ENCODE results near the gene NPTX2. TPM values are rescaled to one million over a fixed set of nuclear protein-coding genes. Genes with fewer than 3 reads are reported as not detected.

NPTX2 gene
- total and polyA plus RNA-seq, 2 of the 8 experiments (the other 6 are each of a cell fraction or from before 2014, with no cell fraction given) = 18.4 to 19.2 TPM

DNA sequence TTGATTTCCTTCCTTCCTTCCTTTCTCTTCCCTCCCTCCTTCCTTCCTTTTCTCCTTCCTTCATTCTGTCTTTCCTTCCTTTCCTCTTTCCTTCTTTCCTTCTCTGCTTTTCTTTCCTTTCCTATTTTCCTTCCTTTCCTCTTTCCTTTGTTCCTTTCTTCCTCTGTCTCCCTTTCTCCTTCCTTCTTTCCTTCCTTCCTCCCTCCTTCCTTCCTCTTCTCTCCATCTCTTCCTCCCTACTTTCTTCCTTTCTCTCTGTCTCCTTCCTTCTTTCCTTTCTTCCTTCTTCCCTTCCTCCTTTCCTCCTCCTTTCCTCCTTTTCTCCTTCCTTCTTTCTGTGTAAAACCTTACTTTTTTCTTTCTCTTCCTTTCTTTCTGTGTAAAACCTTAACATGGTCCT lies 32.3 kb upstream of the NPTX2 start:
- H3K9me3 ChIP-seq (ENCODE audit: insufficient read depth in 2 of 2, low read depth in 1 of 2, low read length in 1 of 2) = no peaks in the 10 kb centered on the region
- H4K91ac ChIP-seq (replicated peaks; ENCODE audit: insufficient read length, low read length) = no peak overlapping the region
- no peak overlapping the region for H3K18ac ChIP-seq (ENCODE audit: extremely low read depth, low read length)
- H3K23me2 ChIP-seq (ENCODE audit: low read depth, low read length) = no peaks in the 10 kb centered on the region
- H4K8ac ChIP-seq (ENCODE audit: extremely low read depth, insufficient read depth, low read length) = no peak overlapping the region
- H3K4me1 ChIP-seq (replicated peaks in 1 of 4; ENCODE audit: control insufficient read depth in 3 of 4, insufficient read depth in 4 of 4, low read length in 3 of 4) = no peaks in the 10 kb centered on the region
- H2BK5ac ChIP-seq (ENCODE audit: low read depth, low read length) = no peak overlapping the region
- ChIA-PET CTCF (ENCODE audit: partially characterized antibody) (no interaction called here), POLR2A (ENCODE audit: partially characterized antibody) (no interaction called here)
- no peak overlapping the region for H3K4ac ChIP-seq (replicated peaks; ENCODE audit: insufficient read length, low read depth, low read length)
- no peak overlapping the region for H3K14ac ChIP-seq (ENCODE audit: insufficient read length)
- H3K9ac ChIP-seq (replicated peaks in 1 of 4; ENCODE audit: extremely low read depth in 1 of 4, low read depth in 3 of 4, low read length in 3 of 4) = no peak overlapping the region
- no peaks in the 10 kb centered on the region for H3K79me1 ChIP-seq (ENCODE audit: low read depth, low read length)
- no peak overlapping the region for H4K5ac ChIP-seq (ENCODE audit: insufficient read length, low read depth, low read length)
- no peak overlapping the region for H2BK20ac ChIP-seq (ENCODE audit: low read length)
- H3K27ac ChIP-seq (ENCODE audit: low read depth, low read length) = no peak overlapping the region
- H2BK15ac ChIP-seq (ENCODE audit: low read length) = no peak overlapping the region
- no peak overlapping the region for H2AFZ ChIP-seq (ENCODE audit: low read length)
- no peak overlapping the region for H3K23ac ChIP-seq (ENCODE audit: insufficient read length)
- no peak for TF ChIP-seq TAF7 (optimal IDR thresholded peaks at IDR 0.05; ENCODE audit: borderline replicate concordance, low read depth, low read length)
- TF ChIP-seq HDAC2 (IDR thresholded peaks at IDR 0.05; ENCODE audit: borderline replicate concordance in 1 of 2, low read depth in 2 of 2, low read length in 2 of 2) = no peak
- no peak for TF ChIP-seq ZNF274 (IDR thresholded peaks at IDR 0.05; ENCODE audit: borderline replicate concordance, extremely low read depth, low read length)
- TF ChIP-seq SAP30 (IDR thresholded peaks at IDR 0.05; ENCODE audit: insufficient read depth, insufficient replicate concordance, low read length) = no peak
- TF ChIP-seq CHD2 (IDR thresholded peaks at IDR 0.05; ENCODE audit: low read length) = no peak
- no peak for TF ChIP-seq SUZ12 (IDR thresholded peaks at IDR 0.05; ENCODE audit: low read length)
- no peak for TF ChIP-seq FOSL1 (IDR thresholded peaks at IDR 0.05; ENCODE audit: insufficient read depth, low read depth, low read length)
- TF ChIP-seq CTCF (IDR thresholded peaks at IDR 0.05; ENCODE audit: control extremely low read depth in 1 of 3, insufficient read depth in 1 of 3, low read depth in 1 of 3, low read length in 3 of 3) = no peak
- no peak for TF ChIP-seq ATF3 (IDR thresholded peaks at IDR 0.05; ENCODE audit: insufficient read depth, low read depth, low read length)
- no peak for TF ChIP-seq TBP (IDR thresholded peaks at IDR 0.05; ENCODE audit: low read depth, low read length)
- H3K4me3 ChIP-seq (ENCODE audit: extremely low read depth in 1 of 4, insufficient read depth in 2 of 4, low read depth in 3 of 4, low read length in 4 of 4) = no peak overlapping the region
- H3K79me2 ChIP-seq (ENCODE audit: control insufficient read depth in 1 of 2, insufficient read depth in 2 of 2, low read length in 2 of 2) = no peaks in the 10 kb centered on the region
- H3K27me3 ChIP-seq (replicated peaks in 1 of 4; ENCODE audit: control insufficient read depth in 3 of 4, extremely low read depth in 1 of 4, insufficient read depth in 3 of 4, low read length in 3 of 4) = no peaks in the 10 kb centered on the region
- H3K56ac ChIP-seq (replicated peaks; ENCODE audit: insufficient read length, low read depth, low read length) = no peak overlapping the region
- no peaks in the 10 kb centered on the region for H3K36me3 ChIP-seq (ENCODE audit: control insufficient read depth in 2 of 4, insufficient read depth in 4 of 4, low read length in 3 of 4)
- H2BK120ac ChIP-seq (replicated peaks; ENCODE audit: low read depth, low read length) = no peak overlapping the region
- no peak overlapping the region for H2BK12ac ChIP-seq (ENCODE audit: low read depth, low read length)
- no peak for DNase-seq (ENCODE audit: low read depth in 1 of 2, low spot score in 2 of 2)
- no peak overlapping the region for H3K4me2 ChIP-seq (ENCODE audit: insufficient read depth in 1 of 2, low read depth in 2 of 2, low read length in 2 of 2)
- no peak for FAIRE-seq
- no peaks in the 10 kb centered on the region for H4K20me1 ChIP-seq (replicated peaks in 1 of 2; ENCODE audit: control insufficient read depth in 1 of 2, insufficient read depth in 2 of 2, low read length in 2 of 2)
- no peak overlapping the region for H2AK5ac ChIP-seq (ENCODE audit: low read depth, low read length)
